HG02610 (cell line): ENCODE results near the gene HVCN1.
"Not testable (repeated sequence)": the region's sequence is repeated elsewhere in the genome, so short reads cannot be mapped to it uniquely, and the experiment has no call there.

Experiments
- ATAC-seq: cut with Tn5 transposase; IDR thresholded peaks from one replicate; pipeline ENCODE4 v1.9.1; 2021; ENCODE audit warnings: mild to moderate bottlenecking, moderate library complexity; ENCODE audit not compliant: unreplicated experiment

Gene HVCN1

DNA sequence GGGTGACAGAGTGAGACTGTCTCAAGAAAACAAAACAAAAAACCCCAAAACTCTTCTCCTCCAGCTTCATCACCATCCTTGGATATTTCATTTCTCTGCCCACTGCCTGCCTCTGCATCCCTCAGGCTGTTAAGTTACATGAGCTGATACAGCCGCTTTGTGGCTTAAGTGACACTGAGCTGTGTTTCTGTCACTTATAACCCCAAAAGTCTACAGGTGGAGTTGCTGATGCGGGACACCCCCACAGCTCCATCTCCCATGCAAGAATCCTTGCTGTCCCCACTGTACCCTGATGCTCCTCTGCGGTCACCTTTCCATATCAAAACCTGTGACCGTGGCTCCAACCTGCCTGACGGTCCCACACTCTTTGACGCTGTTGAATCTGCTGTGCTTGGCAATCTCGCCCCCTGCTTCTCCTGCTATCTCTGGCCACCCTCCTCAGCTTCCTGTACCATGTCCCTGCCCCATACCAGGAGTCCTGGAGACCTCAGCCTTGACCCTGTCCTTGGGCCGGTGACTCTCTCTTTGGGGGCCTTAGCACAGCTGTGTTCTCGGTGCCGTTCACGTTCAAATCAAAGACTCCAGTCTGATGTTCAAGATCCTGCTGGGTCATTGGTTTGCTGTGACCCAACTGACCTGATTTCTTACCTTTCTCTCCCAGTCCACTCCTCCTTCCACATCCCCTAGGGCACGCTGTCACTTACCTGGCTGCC, 20.3 kb downstream of the HVCN1 start:
- no peak for ATAC-seq

DNA sequence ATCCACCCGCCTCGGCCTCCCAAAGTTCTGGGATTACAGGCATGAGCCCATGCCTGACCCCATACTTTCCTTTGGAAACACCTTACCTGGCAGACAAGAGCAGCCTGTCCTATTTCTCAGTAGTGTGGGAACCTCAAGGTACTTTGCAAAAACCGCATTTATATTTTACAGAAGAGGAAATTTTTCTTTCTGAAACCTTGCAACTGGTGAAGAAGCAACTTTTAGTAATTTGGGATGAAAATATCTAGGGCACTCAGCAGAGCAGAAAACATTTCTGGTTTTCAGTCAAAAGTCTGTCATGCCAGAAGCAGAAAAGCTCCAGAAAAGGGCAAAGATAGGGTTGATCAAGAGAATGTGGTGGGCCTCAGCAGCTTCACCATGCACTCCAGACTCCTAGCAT, 21.2 kb downstream of the HVCN1 start:
- ATAC-seq: no peak

DNA sequence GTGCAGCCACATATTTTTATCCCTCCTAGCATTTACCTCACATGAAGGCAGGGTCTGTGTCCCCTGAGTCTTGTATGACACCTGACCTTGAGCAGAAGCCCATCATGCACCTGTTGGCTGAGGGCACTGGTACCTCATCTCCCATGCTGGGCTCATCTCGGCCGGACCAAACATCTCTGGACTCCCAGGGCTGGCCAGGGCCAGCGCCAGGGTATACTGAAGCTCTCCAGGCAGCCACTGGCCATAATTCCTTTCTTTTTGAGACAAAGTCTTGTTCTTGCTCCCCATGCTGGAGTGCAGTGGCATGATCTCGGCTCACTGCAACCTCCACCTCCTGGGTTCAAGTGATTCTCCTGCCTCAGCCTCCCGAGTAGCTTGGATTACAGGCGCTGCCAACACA, 22.0 kb downstream of the HVCN1 start:
- ATAC-seq: no peak

- peak; percentile 90 for ATAC-seq
Observed at GRCh38 chr12:110661337-110661972, 27.5 kb downstream of the HVCN1 start.

GRCh38 chr12:110658878-110659277, 30.0 kb downstream of the HVCN1 start:
- ATAC-seq: no peak

- no peak for ATAC-seq
Observed at GRCh38 chr12:110658242-110658641, 30.7 kb downstream of the HVCN1 start.

- ATAC-seq: no peak
Observed at GRCh38 chr12:110657747-110658146, 31.2 kb downstream of the HVCN1 start.

DNA sequence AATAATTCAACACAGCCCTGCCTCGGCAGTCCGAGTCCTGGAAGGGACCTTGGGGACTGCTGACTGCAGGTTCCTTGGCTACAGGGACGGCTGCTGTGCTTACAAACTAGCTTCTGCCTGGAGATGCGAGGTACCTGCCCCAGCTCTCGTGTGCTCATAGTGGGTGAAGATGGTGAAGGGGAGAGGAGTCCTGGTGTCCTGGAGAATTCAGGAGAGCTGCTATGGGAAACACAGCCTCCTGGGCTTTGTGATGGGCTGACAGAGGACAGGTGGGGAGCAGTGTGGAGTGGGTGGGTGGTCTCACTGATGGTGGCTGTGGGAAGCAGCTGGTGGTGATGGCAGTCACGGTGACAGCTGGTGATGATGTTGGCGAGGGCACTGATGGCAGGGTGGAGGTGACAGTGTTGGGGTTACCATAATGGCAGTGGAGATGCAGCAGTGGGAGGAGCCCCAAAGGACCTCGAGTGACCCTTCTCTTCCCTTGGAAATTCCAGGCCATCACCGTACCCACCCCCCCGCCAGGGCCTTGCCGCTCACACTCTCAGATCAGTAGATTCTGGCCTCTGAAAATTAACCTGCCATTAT, 32.8 kb downstream of the HVCN1 start:
- ATAC-seq: no peak

DNA sequence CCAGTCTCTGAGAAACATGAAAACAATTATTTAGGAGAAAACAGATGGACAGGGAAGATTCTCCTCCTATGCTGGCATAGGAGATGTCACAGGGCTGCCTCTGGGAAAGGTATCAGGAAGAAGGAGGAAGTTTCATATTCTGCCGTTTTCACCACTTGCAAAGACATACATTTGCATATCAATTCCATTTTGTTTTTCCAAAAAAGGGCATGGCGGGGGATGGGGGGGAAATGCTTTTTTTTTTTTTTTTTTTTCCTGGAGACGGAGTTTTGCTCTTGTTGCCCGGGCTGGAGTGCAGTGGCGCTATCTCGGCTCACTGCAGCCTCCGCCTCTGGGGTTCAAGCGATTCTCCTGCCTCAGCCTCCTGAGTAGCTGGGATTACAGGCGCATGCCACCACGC, 34.7 kb downstream of the HVCN1 start:
- not testable (repeated sequence) for ATAC-seq

DNA sequence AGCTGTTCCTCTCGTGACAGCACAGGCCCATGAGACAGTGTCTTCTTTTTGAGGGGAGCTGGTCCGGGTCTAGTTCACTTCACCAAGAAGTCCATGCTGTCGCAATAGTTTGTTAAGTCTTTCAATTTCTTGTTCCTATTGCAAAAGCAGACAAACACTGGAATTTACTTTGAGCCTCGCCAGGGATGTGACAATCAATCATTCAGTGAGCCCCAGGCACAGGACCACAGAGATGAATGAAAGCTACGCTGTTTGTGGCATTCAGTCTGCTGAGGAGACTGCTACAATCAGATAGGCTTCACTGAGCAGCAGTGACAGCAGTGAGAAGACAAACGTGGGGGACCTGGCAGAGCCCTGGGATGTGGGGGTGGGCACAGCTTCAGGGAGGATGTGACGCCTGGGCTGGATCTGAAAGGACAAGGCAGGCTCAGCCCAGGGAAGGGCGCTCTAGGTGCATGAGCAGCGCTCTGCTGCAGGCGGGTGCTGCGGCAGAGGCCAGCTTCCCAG, 39.5 kb downstream of the HVCN1 start:
- no peak for ATAC-seq

GRCh38 chr12:110647631-110648040, 41.3 kb downstream of the HVCN1 start:
- peak; percentile 37 for ATAC-seq

GRCh38 chr12:110641521-110641920, 47.4 kb downstream of the HVCN1 start:
- no peak for ATAC-seq

DNA sequence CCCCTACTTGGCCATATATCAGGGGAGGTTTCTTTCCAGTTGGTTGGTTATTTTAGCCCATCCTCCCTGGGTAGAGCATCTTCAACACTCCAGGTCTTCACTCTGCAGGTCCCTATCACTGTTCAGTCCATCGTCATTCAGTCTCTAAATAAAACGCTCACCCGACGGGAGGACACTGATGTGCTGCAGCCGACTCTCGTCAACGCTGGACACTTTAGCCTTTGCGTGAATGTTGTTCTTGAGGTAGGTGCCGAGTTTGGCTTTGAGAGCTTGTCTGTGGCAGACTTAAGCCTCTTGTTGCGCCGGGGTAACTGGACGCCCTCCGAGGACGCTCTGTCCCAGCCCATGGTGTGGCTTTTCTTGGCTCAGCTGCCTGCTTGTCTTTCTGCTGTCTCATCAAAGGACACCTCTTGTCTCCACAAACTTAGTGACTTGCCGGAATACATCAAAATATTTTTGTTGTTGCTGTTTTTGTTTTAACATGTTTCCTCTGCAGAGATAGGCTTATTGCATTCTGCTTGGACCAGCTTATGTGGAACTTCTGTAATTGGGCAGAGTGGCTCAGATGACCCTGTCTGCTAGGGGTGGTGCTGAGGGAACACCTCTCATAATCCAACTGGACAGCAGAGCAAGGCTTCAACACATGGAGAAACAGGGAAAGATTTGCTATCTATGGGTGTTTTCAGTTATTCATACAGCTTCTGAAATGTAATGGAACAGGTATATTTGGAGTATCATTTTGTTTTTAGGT, 48.5 kb downstream of the HVCN1 start:
- no peak for ATAC-seq

DNA sequence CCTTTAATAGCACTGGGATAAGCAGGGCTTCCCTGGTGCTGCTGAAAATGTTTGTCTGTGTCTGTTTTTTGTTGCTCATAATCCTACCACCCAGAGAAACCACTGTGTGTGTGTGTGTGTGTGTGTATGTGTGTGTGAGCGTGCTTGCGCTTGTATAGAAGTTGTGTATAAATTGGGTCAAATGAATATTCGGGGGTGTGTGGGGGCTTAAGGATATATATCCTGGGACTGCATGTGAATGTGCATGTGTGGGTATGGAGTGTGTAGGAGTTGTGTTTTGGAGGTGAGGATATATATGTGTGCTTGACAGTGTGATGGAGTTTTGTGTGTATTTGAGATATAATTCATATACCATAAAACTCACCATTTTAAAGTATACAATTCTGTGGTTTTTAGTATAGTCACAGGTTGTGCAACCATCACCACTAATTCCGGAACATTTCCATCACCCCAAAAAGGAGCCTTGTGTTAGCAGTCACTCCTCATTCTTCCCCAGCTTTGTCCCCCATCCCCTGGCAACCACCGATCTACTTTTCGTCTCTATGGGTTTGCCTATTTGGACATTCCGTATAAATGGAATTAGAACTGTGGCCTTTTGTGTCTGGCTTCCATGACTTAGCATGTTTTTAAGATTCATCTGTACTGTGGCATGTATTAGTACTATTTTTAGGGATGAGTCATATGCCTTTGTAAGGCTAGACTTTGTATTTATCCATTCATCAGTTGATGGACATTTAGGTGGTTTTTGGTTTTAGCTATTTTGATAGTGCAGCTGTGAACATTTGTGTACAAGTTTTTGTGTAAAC, 49.4 kb downstream of the HVCN1 start:
- no peak for ATAC-seq

DNA sequence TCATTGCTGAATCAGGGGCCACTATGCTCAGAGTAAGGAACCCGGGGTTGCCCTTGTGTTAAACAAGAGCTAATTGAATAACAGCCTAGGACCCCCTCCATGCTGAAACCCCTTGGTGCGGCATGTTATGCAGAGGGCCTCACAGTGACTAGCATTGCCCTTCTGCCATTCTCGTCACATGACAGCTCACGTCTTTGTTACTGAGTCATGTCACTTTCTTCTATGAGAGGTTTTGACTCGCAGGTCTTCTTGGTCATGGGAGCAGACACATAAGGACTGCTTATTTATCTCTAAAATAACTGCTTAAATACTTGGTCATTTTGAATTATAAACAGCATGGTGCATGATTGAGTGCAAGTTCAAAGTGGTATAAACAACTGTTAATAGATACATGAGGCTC, 50.1 kb downstream of the HVCN1 start:
- ATAC-seq: no peak

- no peak for ATAC-seq
Observed at GRCh38 chr12:110637869-110638441, 51.0 kb downstream of the HVCN1 start.

DNA sequence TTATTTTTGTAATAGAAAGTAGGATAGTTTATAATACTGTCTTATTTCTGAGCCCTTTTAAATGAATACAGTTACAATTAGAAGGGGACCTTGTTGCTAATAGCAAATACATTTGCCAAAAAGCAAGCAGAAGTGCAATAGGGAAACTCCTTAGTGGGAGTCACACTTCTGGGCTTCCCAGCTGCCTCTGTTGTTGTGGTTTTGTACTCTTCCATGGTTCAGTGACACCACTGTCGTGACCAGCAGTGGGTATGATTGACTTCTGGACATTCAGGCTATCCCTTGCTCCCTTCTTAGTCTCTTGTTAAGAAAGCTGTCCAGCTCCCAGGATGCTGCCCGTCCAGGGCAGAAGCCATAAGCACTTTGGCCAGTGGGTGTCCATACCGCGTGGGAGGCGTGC, 52.4 kb downstream of the HVCN1 start:
- ATAC-seq: peak; percentile 51

- no peak for ATAC-seq
Observed at GRCh38 chr12:110635055-110635454, 53.9 kb downstream of the HVCN1 start.

GRCh38 chr12:110627500-110628195, 61.3 kb downstream of the HVCN1 start:
- ATAC-seq: no peak

DNA sequence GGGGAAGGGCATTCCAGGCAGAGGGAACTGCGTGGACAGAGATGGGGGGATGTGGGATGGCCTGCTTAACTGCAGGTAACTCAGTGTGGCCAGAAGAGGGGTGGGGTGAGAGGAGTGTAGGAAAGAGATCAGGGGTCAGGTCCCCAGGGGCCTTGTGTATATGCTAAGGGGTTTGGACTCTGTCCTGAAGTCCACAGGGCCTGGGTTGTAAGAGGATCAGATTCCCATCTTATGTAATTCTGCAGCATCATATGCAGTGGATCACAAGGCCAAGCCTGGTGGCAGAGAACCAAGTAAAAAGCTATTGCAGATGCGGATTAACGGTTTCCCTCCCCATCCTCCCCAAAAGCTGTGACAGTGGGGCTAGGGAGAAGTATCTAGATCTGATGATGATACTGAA, 66.3 kb downstream of the HVCN1 start:
- no peak for ATAC-seq
